HEK293 (cell line): Measurements from ENCODE around the gene PRKG1.
A peak's percentile ranks its signal among the peaks of the same experiment; 100 is the strongest.

ENCODE experiments used
- CTCF ChIA-PET: fragments of 350-600 bp; formaldehyde crosslinking; extraction: SDS; loops from one replicate; lab custom pipeline; 2021; ENCODE audit warnings: antibody characterized with exemption; lab: Yijun Ruan, JAX
- POLR2A ChIA-PET: fragments of 300-600 bp; formaldehyde crosslinking; extraction: SDS; loops from one replicate; lab custom pipeline; 2020; ENCODE audit warnings: antibody characterized with exemption, inconsistent platforms; lab: Yijun Ruan, JAX
- H3K27ac ChIP-seq: fragments of 200-500 bp; sonication (Bioruptor generic); 2 replicates; pipeline ENCODE4 v1.5.1; 2014; ENCODE audit warnings: low read depth, low read length, control low read depth, inconsistent platforms; ENCODE audit errors: extremely low read depth
- H3K36me3 ChIP-seq, 2 experiments: fragments of 200-500 bp in 1 of 2; sonication (Bioruptor generic) in 1 of 2; 1 replicate in 1 of 2; 2 replicates in 1 of 2; pipeline ENCODE4 v1.5.1; 2014 to 2017; ENCODE audit warnings: inconsistent platforms in 2 of 2, low read length in 2 of 2; ENCODE audit not compliant: control insufficient read depth in 2 of 2, insufficient read depth in 1 of 2
- H3K4me1 ChIP-seq: fragments of 200-500 bp; sonication (Bioruptor generic); 2 replicates; pipeline ENCODE4 v1.5.1; 2014; ENCODE audit warnings: mild to moderate bottlenecking, low read length, inconsistent platforms; ENCODE audit not compliant: control insufficient read depth, insufficient read depth
- H3K4me3 ChIP-seq: 2 replicates; pipeline ENCODE4 v1.5.1; 2011; ENCODE audit warnings: low read depth, mild to moderate bottlenecking, control low read depth, low read length, moderate library complexity
- H3K9me3 ChIP-seq: fragments of 200-500 bp; sonication (Bioruptor generic); 2 replicates; pipeline ENCODE4 v1.5.1; 2014; ENCODE audit warnings: low read depth, low read length, inconsistent platforms; ENCODE audit not compliant: control insufficient read depth, insufficient read depth
- BCL6B ChIP-seq: fragments of 450-650 bp; formaldehyde crosslinking; IDR thresholded peaks from 2 replicates; pipeline ENCODE4 v1.5.1; 2017; ENCODE audit warnings: missing biosample characterization, missing genetic modification characterization
- KLF1 ChIP-seq: fragments of 450-650 bp; formaldehyde crosslinking; IDR thresholded peaks from 2 replicates; pipeline ENCODE4 v1.5.1; 2016; ENCODE audit warnings: missing biosample characterization, missing genetic modification characterization
- SP3 ChIP-seq: fragments of 450-650 bp; formaldehyde crosslinking; IDR thresholded peaks from 2 replicates; pipeline ENCODE4 v1.5.1; 2016; ENCODE audit warnings: missing biosample characterization, missing genetic modification characterization
- ZBTB1 ChIP-seq: fragments of 450-650 bp; formaldehyde crosslinking; IDR thresholded peaks from 2 replicates; pipeline ENCODE4 v1.5.1; 2016; ENCODE audit warnings: missing biosample characterization, missing genetic modification characterization
- ZEB2 ChIP-seq: fragments of 450-650 bp; formaldehyde crosslinking; IDR thresholded peaks from 2 replicates; pipeline ENCODE4 v1.5.1; 2016; ENCODE audit warnings: missing biosample characterization, missing genetic modification characterization
- ZNF23 ChIP-seq: fragments of 450-650 bp; formaldehyde crosslinking; IDR thresholded peaks from 2 replicates; pipeline ENCODE4 v1.5.1; 2016; ENCODE audit warnings: missing biosample characterization, missing genetic modification characterization, borderline replicate concordance
- ZNF354C ChIP-seq: fragments of 450-650 bp; formaldehyde crosslinking; IDR thresholded peaks from 2 replicates; pipeline ENCODE4 v1.5.1; 2016; ENCODE audit warnings: missing biosample characterization, missing genetic modification characterization, low read depth, borderline replicate concordance
- ZNF416 ChIP-seq: fragments of 450-650 bp; formaldehyde crosslinking; IDR thresholded peaks from 2 replicates; pipeline ENCODE4 v1.5.1; 2016; ENCODE audit warnings: missing biosample characterization, missing genetic modification characterization
- ZNF555 ChIP-seq: fragments of 450-650 bp; formaldehyde crosslinking; conservative IDR thresholded peaks from 2 replicates; pipeline ENCODE4 v1.5.1; 2017; ENCODE audit warnings: missing biosample characterization, mild to moderate bottlenecking, missing genetic modification characterization, inconsistent platforms
- ZNF560 ChIP-seq: fragments of 450-650 bp; formaldehyde crosslinking; IDR thresholded peaks from 2 replicates; pipeline ENCODE4 v1.5.1; 2017; ENCODE audit warnings: missing biosample characterization, missing genetic modification characterization, borderline replicate concordance
- ZNF561 ChIP-seq: fragments of 450-650 bp; IDR thresholded peaks from 2 replicates; pipeline ENCODE4 v1.5.1; 2018; ENCODE audit warnings: missing biosample characterization, missing genetic modification characterization, borderline replicate concordance
- ZNF610 ChIP-seq: fragments of 450-650 bp; formaldehyde crosslinking; IDR thresholded peaks from 2 replicates; pipeline ENCODE4 v1.5.1; 2016; ENCODE audit warnings: missing biosample characterization, missing genetic modification characterization, borderline replicate concordance
- ZNF654 ChIP-seq: fragments of 450-650 bp; formaldehyde crosslinking; IDR thresholded peaks from 2 replicates; pipeline ENCODE4 v1.5.1; 2016; ENCODE audit warnings: low read depth, missing biosample characterization, missing genetic modification characterization
- ZNF76 ChIP-seq: fragments of 450-650 bp; formaldehyde crosslinking; IDR thresholded peaks from 2 replicates; pipeline ENCODE4; 2016; ENCODE audit warnings: low read depth, missing biosample characterization, missing genetic modification characterization, borderline replicate concordance
- ZNF768 ChIP-seq: fragments of 450-650 bp; formaldehyde crosslinking; IDR thresholded peaks from 2 replicates; pipeline ENCODE4 v1.5.1; 2018; ENCODE audit warnings: missing biosample characterization, mild to moderate bottlenecking, missing genetic modification characterization
- ZNF792 ChIP-seq: fragments of 450-650 bp; formaldehyde crosslinking; IDR thresholded peaks from 2 replicates; pipeline ENCODE4 v1.5.1; 2016; ENCODE audit warnings: missing biosample characterization, missing genetic modification characterization
- TF ChIP-seq, protein P1 (sequence below): fragments of 450-650 bp; formaldehyde crosslinking; IDR thresholded peaks from 2 replicates; pipeline ENCODE4 v1.5.1; 2016; ENCODE audit warnings: missing biosample characterization, missing genetic modification characterization
- TF ChIP-seq, protein P2 (sequence below): fragments of 450-650 bp; formaldehyde crosslinking; IDR thresholded peaks from 2 replicates; pipeline ENCODE4 v1.5.1; 2016; ENCODE audit warnings: missing biosample characterization, missing genetic modification characterization
- TF ChIP-seq, protein P3 (sequence below): fragments of 450-650 bp; formaldehyde crosslinking; IDR thresholded peaks from 2 replicates; pipeline ENCODE4 v1.5.1; 2016; ENCODE audit warnings: missing biosample characterization, missing genetic modification characterization

Gene PRKG1

DNA sequence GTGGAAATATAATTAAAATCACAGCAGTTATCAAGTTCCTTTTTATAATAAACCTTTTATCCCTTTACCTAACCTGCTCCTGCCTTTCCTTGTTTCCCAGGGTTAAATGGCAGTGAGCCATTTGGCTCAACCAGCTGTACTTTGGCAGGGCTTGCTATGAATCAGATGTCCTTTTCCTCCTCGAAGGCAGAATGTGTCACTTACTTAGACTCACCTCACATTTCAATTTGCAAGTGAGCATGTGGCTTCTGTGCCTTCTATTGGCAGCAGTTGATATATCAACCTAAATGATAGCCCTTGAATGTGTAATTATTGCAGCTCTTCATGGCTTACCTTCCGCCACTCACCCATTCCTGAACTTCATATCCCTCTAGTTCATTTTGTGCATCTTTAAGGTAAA is 323.4 kb downstream of the PRKG1 start:
- Histone ChIP-seq H3K36me3 (no peaks in the 10 kb centered on the region), H3K4me1 (peaks cover 3% of the 10 kb centered on the region; the same call in 1 of the 2 replicates), H3K9me3 (no peaks in the 10 kb centered on the region), H3K27ac (no peak overlapping the region), H3K4me3 (no peak overlapping the region)
- CTCF ChIA-PET: interaction anchor here (1.4 kb wide), 1 partner anchor 8 kb away, joined by 12 read pairs; no protein-coding TSS in a partner anchor
- peak; percentile 7; the same call in 1 of the 2 replicates for TF ChIP-seq ZNF654 (tag by site-specific recombination)
- no peak for TF ChIP-seq KLF1 (tag by site-specific recombination)
- TF ChIP-seq SP3 (tag by site-specific recombination): no peak
- TF ChIP-seq, protein P1, sequence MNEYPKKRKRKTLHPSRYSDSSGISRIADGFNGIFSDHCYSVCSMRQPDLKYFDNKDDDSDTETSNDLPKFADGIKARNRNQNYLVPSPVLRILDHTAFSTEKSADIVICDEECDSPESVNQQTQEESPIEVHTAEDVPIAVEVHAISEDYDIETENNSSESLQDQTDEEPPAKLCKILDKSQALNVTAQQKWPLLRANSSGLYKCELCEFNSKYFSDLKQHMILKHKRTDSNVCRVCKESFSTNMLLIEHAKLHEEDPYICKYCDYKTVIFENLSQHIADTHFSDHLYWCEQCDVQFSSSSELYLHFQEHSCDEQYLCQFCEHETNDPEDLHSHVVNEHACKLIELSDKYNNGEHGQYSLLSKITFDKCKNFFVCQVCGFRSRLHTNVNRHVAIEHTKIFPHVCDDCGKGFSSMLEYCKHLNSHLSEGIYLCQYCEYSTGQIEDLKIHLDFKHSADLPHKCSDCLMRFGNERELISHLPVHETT (tag by site-specific recombination): no peak
- no peak for TF ChIP-seq ZNF76
- TF ChIP-seq, all 188 proteins: peak for 1
- POLR2A ChIA-PET: no interaction called here

DNA sequence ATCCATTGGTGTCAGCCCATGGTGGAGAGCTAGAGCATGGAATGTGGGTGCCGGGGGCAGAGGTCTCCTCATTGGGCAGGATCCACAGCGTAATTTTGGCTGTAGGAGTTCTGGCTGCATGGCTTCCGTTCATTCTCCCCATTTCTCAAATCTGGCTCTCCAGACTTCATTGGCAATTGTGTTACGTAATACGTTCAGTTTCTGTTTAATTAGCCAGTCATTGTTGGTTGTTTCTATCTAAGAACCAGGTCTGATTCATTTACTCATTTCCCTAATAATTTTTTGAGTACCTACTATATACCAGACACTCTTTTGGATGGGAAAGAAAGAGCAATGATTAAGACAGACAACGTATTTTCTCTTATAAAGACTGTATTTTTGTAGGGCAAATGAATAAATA is 325.6 kb downstream of the PRKG1 start:
- H3K4me1 ChIP-seq: no peaks in the 10 kb centered on the region
- CTCF ChIA-PET: interaction anchor here (1.0 to 1.1 kb wide), 2 partner anchors 10 to 22 kb away, joined by 3 read pairs; no protein-coding TSS in a partner anchor
- no peak overlapping the region for H3K4me3 ChIP-seq
- POLR2A ChIA-PET: no interaction called here
- TF ChIP-seq ZNF416 (tag by site-specific recombination): no peak
- no peak for TF ChIP-seq ZEB2 (tag by site-specific recombination)
- TF ChIP-seq, protein P2, sequence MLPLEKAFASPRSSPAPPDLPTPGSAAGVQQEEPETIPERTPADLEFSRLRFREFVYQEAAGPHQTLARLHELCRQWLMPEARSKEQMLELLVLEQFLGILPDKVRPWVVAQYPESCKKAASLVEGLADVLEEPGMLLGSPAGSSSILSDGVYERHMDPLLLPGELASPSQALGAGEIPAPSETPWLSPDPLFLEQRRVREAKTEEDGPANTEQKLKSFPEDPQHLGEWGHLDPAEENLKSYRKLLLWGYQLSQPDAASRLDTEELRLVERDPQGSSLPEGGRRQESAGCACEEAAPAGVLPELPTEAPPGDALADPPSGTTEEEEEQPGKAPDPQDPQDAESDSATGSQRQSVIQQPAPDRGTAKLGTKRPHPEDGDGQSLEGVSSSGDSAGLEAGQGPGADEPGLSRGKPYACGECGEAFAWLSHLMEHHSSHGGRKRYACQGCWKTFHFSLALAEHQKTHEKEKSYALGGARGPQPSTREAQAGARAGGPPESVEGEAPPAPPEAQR (tag by site-specific recombination): no peak
- TF ChIP-seq ZNF768: no peak
- no peak for TF ChIP-seq ZNF560 (tag by site-specific recombination)
- TF ChIP-seq ZNF792: no peak
- no peak for TF ChIP-seq ZBTB1
- TF ChIP-seq ZNF610: no peak
- TF ChIP-seq ZNF561: no peak
- TF ChIP-seq, protein P3, sequence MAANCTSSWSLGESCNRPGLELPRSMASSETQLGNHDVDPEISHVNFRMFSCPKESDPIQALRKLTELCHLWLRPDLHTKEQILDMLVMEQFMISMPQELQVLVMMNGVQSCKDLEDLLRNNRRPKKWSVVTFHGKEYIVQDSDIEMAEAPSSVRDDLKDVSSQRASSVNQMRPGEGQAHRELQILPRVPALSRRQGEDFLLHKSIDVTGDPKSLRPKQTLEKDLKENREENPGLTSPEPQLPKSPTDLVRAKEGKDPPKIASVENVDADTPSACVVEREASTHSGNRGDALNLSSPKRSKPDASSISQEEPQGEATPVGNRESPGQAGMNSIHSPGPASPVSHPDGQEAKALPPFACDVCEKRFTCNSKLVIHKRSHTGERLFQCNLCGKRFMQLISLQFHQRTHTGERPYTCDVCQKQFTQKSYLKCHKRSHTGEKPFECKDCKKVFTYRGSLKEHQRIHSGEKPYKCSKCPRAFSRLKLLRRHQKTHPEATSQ: no peak
- no peak for TF ChIP-seq ZNF23
- no peak for TF ChIP-seq BCL6B (tag by site-specific recombination)
- no peak for TF ChIP-seq ZNF354C (tag by site-specific recombination)
- no peak for TF ChIP-seq ZNF555 (tag by site-specific recombination)
- no peaks in the 10 kb centered on the region for H3K36me3 ChIP-seq
- H3K27ac ChIP-seq: no peak overlapping the region
- no peaks in the 10 kb centered on the region for H3K9me3 ChIP-seq
